B cell (primary cell): ENCODE measurements around the gene SERPINC1. TPM values are rescaled to one million over a fixed set of nuclear protein-coding genes. Genes with fewer than 3 reads are reported as not detected.

Experiments used
- ATAC-seq: fragments of 200-7000 bp; cut with Tn5 transposase; one replicate; pipeline ENCODE4 v1.10.0; 2021; ENCODE audit warnings: low read depth, mild to moderate bottlenecking, moderate number of reproducible peaks, moderate library complexity
- CTCF ChIA-PET: fragments of 350-600 bp; sonication (Branson Sonifier 250); formaldehyde crosslinking; loops from one replicate; lab custom pipeline; 2021; ENCODE audit warnings: antibody characterized with exemption, inconsistent platforms; lab: Charles Lee
- POLR2A ChIA-PET: fragments of 350-600 bp; sonication (Branson Sonifier 250); formaldehyde crosslinking; loops from one replicate; lab custom pipeline; 2021; ENCODE audit warnings: antibody characterized with exemption; lab: Charles Lee
- DNase-seq: peaks from one replicate; pipeline ENCODE4 v3.0.0; 2013
- H2AFZ ChIP-seq: 2 replicates; pipeline ENCODE4 v1.6.1; 2012; ENCODE audit warnings: mild to moderate bottlenecking, low read depth, low read length; ENCODE audit not compliant: insufficient read depth, poor library complexity, severe bottlenecking
- H3K27ac ChIP-seq, 2 donors: 1 replicate in 1 of 2; 2 replicates in 1 of 2; pipeline ENCODE4 v1.5.1; 2012 to 2013; ENCODE audit warnings: low read length in 2 of 2, mild to moderate bottlenecking in 2 of 2, moderate library complexity in 1 of 2
- H3K27me3 ChIP-seq, 4 experiments: fragments of 200-600 bp in 1 of 4; sonication (generic) in 1 of 4; replicated peaks in 1 of 4; 1 replicate in 2 of 4; 2 replicates in 2 of 4; pipeline versions ENCODE4 v1.6.1 to v1.7.0; 2013 to 2016; ENCODE audit warnings: low read length in 3 of 4, mild to moderate bottlenecking in 2 of 4, mixed read lengths in 1 of 4, moderate library complexity in 1 of 4; ENCODE audit not compliant: insufficient read depth in 4 of 4, control insufficient read depth in 3 of 4; ENCODE audit errors: control extremely low read depth in 1 of 4
- H3K36me3 ChIP-seq, 2 experiments: replicated peaks in 1 of 2; 1 replicate in 1 of 2; 2 replicates in 1 of 2; pipeline versions ENCODE4 v1.6.1 to v1.7.1; 2013; ENCODE audit warnings: low read length in 1 of 2; ENCODE audit not compliant: insufficient read depth in 2 of 2, control insufficient read depth in 1 of 2; ENCODE audit errors: control extremely low read depth in 1 of 2, extremely low read depth in 1 of 2
- H3K4me1 ChIP-seq, 2 donors: fragments of 200-600 bp in 1 of 2; sonication (generic) in 1 of 2; 1 replicate in 1 of 2; 2 replicates in 1 of 2; pipeline versions ENCODE4 v1.5.1 to v1.6.1; 2013 to 2017; ENCODE audit warnings: low read length in 2 of 2; ENCODE audit not compliant: control insufficient read depth in 2 of 2, insufficient read depth in 2 of 2
- H3K4me2 ChIP-seq: replicated peaks from 2 replicates; pipeline ENCODE3; 2012; ENCODE audit warnings: mild to moderate bottlenecking, low read depth, low read length; ENCODE audit not compliant: poor library complexity, severe bottlenecking
- H3K4me3 ChIP-seq, 5 experiments: fragments of 200-600 bp in 1 of 5; sonication (generic) in 1 of 5; 1 replicate in 3 of 5; 2 replicates in 2 of 5; pipeline versions ENCODE4 v1.5.1 to v1.7.0; 2011 to 2016; ENCODE audit warnings: low read length in 4 of 5, mild to moderate bottlenecking in 4 of 5, low read depth in 2 of 5, control low read depth in 1 of 5, moderate library complexity in 1 of 5; ENCODE audit not compliant: insufficient read depth in 1 of 5; ENCODE audit errors: control extremely low read depth in 1 of 5, extremely low read depth in 1 of 5
- H3K79me2 ChIP-seq: fragments of 200-600 bp; sonication (generic); one replicate; pipeline ENCODE4 v1.6.0; 2016; ENCODE audit warnings: low read length; ENCODE audit not compliant: control insufficient read depth, insufficient read depth
- H3K9ac ChIP-seq: fragments of 200-600 bp; sonication (generic); 2 replicates; pipeline ENCODE4 v1.6.1; 2017; ENCODE audit warnings: mild to moderate bottlenecking, low read length, moderate library complexity
- H3K9me3 ChIP-seq, 3 donors: one replicate each; pipeline versions ENCODE4 v1.6.1 to v1.7.1; 2013; ENCODE audit warnings: low read length in 2 of 3; ENCODE audit not compliant: control insufficient read depth in 2 of 3, insufficient read depth in 1 of 3; ENCODE audit errors: control extremely low read depth in 1 of 3
- H4K20me1 ChIP-seq: 2 replicates; pipeline ENCODE4 v1.6.0; 2012; ENCODE audit warnings: mild to moderate bottlenecking, low read length; ENCODE audit not compliant: insufficient read depth, control insufficient read depth, poor library complexity, severe bottlenecking
- H3K27ac Mint-ChIP-seq: one replicate; pipeline ENCODE4 v1.8.0; 2021; ENCODE audit warnings: mixed read lengths
- H3K27me3 Mint-ChIP-seq: one replicate; pipeline ENCODE4 v1.8.0; 2021; ENCODE audit warnings: mixed read lengths
- H3K4me1 Mint-ChIP-seq: one replicate; pipeline ENCODE4 v1.8.0; 2021; ENCODE audit warnings: mixed read lengths
- H3K4me3 Mint-ChIP-seq: one replicate; pipeline ENCODE4 v1.8.0; 2021; ENCODE audit warnings: mixed read lengths
- H3K9me3 Mint-ChIP-seq: one replicate; pipeline ENCODE4 v1.8.0; 2022; ENCODE audit warnings: mixed read lengths; ENCODE audit not compliant: insufficient read depth
- CTCF ChIP-seq: fragments of 200-600 bp; IDR thresholded peaks from one replicate; pipeline ENCODE4 v1.8.0; 2022; ENCODE audit warnings: antibody characterized with exemption, mild to moderate bottlenecking
- EZH2 ChIP-seq: IDR thresholded peaks from 2 replicates; pipeline ENCODE4 v1.6.1; 2012; ENCODE audit warnings: borderline replicate concordance, low read depth, mild to moderate bottlenecking, moderate library complexity, low read length; ENCODE audit not compliant: insufficient read depth, poor library complexity, severe bottlenecking
- WGBS: methylation state at CpG from one replicate; pipeline ENCODE4 v1.1.5; 2013; ENCODE audit warnings: missing lambda C conversion rate; ENCODE audit not compliant: insufficient coverage; 5-methylcytosine and 5-hydroxymethylcytosine counted together
- intact Hi-C: fragments of 100-400 bp; cut with micrococcal nuclease; formaldehyde crosslinking; loops from one replicate; pipeline ENCODE4 v1.10.0; 2022
- polyA plus RNA-seq: library from polyadenylated mRNA; depleted of rRNA; stranded (reverse); fragments of >200 nt; gene quantifications from 2 replicates; pipeline ENCODE4 v1.2.3, GENCODE V29; 2012
- total RNA-seq, 2 donors: library from RNA; stranded (reverse); fragments of 120-200 nt in 1 of 2; gene quantifications; 1 replicate in 1 of 2; 2 replicates in 1 of 2; pipeline versions ENCODE4 v1.2.3 to v1.2.4, GENCODE V29; 2013 to 2022

Gene SERPINC1
- total and polyA plus RNA-seq, 2 donors (not counting 1 experiment from before 2014, with no cell fraction given) = 0.12 TPM; not detected in 1

- CTCF ChIA-PET = no interaction called here
- no peak overlapping the region for H3K4me3 ChIP-seq
- Mint-ChIP-seq H3K4me3 (peak overlapping the region; percentile 12), H3K27me3 (no peaks in the 10 kb centered on the region), H3K4me1 (peaks cover 46% of the 10 kb centered on the region), H3K27ac (no peak overlapping the region), H3K9me3 (no peaks in the 10 kb centered on the region)
- ATAC-seq (no peak), DNase-seq (no peak)
- H3K27ac ChIP-seq = no peak overlapping the region
- POLR2A ChIA-PET = interaction anchor here (0.7 kb wide), 1 partner anchor 45 kb away, joined by 3 read pairs; no protein-coding TSS in a partner anchor
- no peaks in the 10 kb centered on the region for H3K9me3 ChIP-seq
- H3K79me2 ChIP-seq = peaks cover 32% of the 10 kb centered on the region
- WGBS = no CpG with 5 or more reads among the region's 2 CpGs
- TF ChIP-seq EZH2 = no peak
- no peak for TF ChIP-seq CTCF
- H4K20me1 ChIP-seq = no peaks in the 10 kb centered on the region
- no peak overlapping the region for H2AFZ ChIP-seq
- intact Hi-C loops = no loop called here
- no peaks in the 10 kb centered on the region for H3K27me3 ChIP-seq
- peaks cover 29 to 31% of the 10 kb centered on the region in 2 donors for H3K4me1 ChIP-seq
- no peak overlapping the region for H3K9ac ChIP-seq
- H3K36me3 ChIP-seq = peaks cover 0 to 30% of the 10 kb centered on the region in 2 experiments
- no peak overlapping the region for H3K4me2 ChIP-seq
These were observed 45.6 kb downstream of the SERPINC1 start for GRCh38 chr1:173871500-173871899.

- CTCF ChIA-PET = no interaction called here
These were observed 46.0 kb downstream of the SERPINC1 start for GRCh38 chr1:173871091-173871490.

More at GRCh38 chr1:173871091-173871490, 46.0 kb downstream of the SERPINC1 start:
- no peaks in the 10 kb centered on the region for H4K20me1 ChIP-seq
- no peak overlapping the region for H3K4me3 ChIP-seq
- H3K27me3 ChIP-seq = no peaks in the 10 kb centered on the region
- Mint-ChIP-seq H3K27ac (peak overlapping the region; percentile 50), H3K27me3 (no peaks in the 10 kb centered on the region), H3K9me3 (no peaks in the 10 kb centered on the region), H3K4me3 (no peak overlapping the region), H3K4me1 (peaks cover 50% of the 10 kb centered on the region)
- no peak for ATAC-seq
- intact Hi-C loops = no loop called here
- POLR2A ChIA-PET = interaction anchor here (0.7 kb wide), 1 partner anchor 44 kb away, joined by 3 read pairs; no protein-coding TSS in a partner anchor
- H3K9me3 ChIP-seq = no peaks in the 10 kb centered on the region
- TF ChIP-seq EZH2 (no peak), CTCF (no peak)
- H2AFZ ChIP-seq = no peak overlapping the region
- WGBS = 82% methylated on average over 5 of the region's 5 CpGs
- H3K79me2 ChIP-seq = peaks cover 35% of the 10 kb centered on the region
- peaks cover 33 to 36% of the 10 kb centered on the region in 2 donors for H3K4me1 ChIP-seq
- no peak overlapping the region for H3K9ac ChIP-seq
- DNase-seq = no peak
- peaks cover 0 to 30% of the 10 kb centered on the region in 2 experiments for H3K36me3 ChIP-seq
- H3K27ac ChIP-seq = no peak overlapping the region
- no peak overlapping the region for H3K4me2 ChIP-seq
